OCI-M1 (cell line): Measurements from ENCODE around the gene PPP1R13B.

Experiments used
- DNase-seq: peaks from one replicate; lab custom pipeline; 2025; lab: John Stamatoyannopoulos, UW

Gene PPP1R13B

GRCh38 chr14:103714063-103714724 is 133.2 kb downstream of the PPP1R13B start:
- DNase-seq = no peak

DNA sequence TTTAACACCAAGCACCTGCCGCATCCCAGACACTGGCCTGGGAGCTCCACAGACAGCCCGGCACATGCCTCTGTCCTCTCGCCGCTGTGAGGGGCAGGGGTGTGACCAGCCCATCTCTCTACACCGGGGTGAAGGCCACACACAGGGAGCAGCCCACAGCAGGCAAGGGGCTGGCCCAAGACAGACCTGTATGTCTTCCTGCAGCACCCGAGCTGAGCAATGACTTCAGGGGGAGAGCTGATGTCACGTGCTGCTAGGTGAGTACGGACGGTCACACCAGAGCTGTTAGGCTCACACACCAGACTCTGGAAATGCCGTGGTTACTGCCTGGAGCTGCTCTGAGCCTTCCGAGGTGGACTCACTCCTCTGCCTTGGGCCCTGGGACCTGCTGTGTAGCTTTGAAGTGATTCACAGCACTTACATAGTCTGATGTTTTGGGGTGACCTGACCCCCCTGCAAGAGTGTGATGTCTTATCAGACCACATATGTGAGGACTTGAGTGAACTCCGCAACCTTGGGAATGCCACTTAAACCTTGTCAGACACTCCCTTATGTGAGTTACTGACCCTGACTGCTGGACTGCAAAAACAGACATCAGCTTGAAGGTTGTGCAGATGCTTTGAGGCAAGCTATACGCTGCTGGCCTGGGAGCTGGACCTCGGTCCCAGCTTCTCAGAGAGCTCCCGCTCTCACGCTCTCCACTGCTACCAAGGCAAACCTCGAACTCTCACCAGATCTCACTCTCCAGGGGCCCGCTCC is 133.9 kb downstream of the PPP1R13B start:
- no peak for DNase-seq

GRCh38 chr14:103712633-103713247 is 134.6 kb downstream of the PPP1R13B start:
- DNase-seq = no peak

DNA sequence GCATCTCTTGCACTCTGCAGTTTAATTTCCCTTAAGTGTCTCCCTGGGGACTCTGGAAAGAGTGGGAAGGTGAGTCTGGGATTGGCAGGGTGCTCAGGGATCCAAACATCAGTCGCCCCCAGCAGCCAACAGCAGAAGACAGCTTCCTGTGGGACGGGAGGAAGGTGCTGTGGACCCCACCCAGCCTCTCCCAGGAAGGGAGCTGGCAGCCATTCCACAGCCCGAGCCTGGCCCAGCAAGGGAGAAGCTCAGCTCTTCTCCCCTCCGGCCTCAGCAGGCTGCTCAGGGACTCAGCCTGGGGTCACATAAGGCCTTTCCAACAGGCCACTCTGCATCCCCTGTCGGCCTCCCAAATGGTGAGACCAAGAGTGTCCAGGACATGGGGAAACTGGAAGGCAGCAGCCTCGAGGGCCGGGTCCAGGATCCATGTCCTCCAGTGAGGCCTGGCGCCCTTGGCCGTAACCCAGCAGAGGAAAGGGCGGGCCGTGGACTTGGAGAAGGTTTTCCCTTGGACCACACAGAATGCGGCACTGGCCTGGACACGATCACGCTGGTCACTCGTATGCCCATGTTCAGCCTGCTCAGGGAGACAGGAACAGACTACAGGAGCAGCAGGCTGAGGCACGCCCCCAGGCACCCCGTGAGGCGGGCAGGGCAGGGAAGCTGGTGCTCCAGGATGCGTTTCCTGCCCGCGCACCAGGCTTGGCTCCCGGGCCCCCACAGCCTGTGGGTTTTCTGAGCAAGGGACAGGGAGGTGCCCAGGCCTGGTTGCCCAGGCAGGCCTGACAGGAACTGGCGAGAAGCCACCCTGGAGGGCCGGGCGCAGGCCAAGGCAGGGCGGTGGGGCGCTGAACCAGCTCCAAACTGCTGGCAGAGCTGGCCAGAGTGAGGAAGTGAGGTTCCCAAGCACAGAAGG is 135.6 kb downstream of the PPP1R13B start:
- no peak for DNase-seq

GRCh38 chr14:103710771-103711377 is 136.5 kb downstream of the PPP1R13B start:
- DNase-seq = no peak

- DNase-seq = no peak
Observed at GRCh38 chr14:103709814-103710213, 137.6 kb downstream of the PPP1R13B start.

- DNase-seq = no peak
Observed at GRCh38 chr14:103708750-103709187, 138.6 kb downstream of the PPP1R13B start.

GRCh38 chr14:103707329-103708263 is 139.8 kb downstream of the PPP1R13B start:
- no peak for DNase-seq

GRCh38 chr14:103706551-103707328 is 140.6 kb downstream of the PPP1R13B start:
- no peak for DNase-seq

- no peak for DNase-seq
Observed at GRCh38 chr14:103705504-103706284, 141.7 kb downstream of the PPP1R13B start.

- DNase-seq = no peak
Observed at GRCh38 chr14:103705118-103705503, 142.3 kb downstream of the PPP1R13B start.

DNA sequence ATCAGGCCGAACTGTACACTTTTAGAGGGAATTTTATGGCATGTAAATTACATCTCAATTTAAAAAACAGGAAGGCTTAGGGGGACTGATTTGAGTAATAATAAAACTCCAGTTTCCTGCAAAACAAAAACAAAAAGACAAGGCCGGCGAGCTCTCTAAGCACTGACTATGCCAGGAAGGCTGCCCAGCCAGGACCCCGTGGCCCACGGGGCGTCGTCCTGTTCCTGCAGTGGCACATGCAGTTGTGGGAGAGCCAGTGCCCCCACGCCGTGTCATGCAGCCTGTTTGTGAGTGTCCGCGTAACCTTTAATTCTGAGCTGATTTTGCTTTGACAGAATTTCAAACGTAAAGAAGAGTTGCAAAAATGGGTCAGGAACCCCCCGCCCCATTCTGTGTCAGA is 142.7 kb downstream of the PPP1R13B start:
- no peak for DNase-seq

DNA sequence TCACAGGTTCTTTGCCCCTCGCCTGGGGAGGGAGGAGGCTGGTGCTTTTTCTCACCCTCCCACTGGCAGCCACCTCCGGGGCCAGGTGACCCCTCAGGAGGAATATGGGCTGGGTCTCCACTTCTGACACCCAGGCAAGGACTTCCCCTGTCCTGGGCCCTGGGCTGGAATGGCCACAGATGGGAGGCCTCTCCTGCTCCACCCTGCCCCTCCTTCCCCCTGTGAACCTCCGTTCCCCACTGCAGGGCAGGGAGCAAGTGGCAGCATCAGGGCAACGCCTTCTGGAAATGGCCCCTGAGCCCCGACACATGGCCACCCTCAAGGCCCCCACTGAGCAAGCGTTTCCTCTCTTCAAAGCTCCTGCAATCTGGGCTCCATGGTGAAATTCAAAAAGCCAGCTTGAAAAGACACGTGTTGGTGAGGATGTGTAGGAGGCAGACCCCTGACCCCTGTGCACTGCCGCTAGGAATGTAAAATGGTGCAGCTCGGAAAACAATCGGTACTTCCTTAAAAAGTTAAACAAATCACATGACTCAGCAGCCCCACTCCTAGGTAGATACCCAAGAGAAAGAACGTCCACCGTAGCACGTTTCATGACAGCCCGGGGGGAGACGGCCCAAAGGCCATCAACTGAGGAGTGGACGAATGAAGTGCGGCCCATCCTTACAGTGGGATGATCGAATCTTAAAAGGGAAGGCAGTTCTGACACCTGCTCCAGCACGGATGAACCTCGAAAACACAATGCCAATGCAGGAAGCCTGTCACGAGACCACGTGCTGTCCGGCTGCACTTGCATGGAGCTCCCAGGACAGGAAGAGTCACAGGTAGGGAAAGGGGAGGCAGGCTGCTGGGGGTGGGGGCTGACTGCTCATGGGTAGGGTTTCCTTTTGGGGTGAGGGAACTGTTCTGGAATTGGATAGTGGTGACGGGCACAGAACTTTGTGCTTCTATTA is 143.7 kb downstream of the PPP1R13B start:
- DNase-seq = no peak

DNA sequence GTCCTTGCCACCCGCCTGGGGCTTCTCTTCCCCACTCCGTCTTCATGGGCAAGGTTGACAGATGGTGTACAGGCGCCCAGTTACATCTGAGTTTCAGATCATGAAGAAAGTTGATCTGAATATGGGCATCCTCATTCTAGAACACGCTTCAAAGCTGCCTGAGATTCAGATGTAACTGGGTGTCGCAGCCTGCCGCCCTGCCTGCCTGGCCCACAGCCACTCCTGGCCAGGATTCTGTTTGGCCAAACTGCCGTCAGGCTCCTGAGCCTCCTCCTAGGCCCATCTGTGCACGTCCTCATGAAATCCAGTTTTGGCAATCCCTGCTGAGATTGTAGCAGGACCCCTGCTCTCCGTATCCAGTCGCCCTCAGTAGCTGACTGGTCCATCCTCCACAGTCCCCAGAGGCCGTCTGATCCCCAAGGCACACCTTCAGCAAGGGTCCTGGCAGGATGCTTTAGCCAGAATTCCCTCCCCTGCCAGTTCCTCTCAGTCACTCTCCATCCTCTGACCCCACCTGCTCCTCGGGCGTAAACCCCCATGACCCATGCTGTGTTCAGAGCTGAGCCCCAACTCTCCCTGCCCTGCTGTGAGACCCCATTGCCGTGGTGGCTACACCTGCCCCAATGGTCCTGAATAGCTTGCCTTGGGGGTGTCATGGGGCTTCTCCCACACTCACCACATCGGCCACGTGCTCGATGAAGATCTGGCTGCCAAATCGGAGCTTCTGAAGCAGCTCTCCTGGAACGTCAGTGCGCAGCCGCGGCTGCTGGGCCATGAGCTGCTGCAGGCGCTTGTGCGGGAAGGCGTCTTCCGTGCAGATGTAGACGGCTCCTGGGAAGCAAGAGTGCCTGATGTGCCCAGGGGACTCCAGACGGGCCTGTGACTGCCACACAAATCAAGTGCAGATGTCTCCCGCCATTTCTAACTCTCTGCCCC is 144.6 kb downstream of the PPP1R13B start:
- no peak for DNase-seq

DNA sequence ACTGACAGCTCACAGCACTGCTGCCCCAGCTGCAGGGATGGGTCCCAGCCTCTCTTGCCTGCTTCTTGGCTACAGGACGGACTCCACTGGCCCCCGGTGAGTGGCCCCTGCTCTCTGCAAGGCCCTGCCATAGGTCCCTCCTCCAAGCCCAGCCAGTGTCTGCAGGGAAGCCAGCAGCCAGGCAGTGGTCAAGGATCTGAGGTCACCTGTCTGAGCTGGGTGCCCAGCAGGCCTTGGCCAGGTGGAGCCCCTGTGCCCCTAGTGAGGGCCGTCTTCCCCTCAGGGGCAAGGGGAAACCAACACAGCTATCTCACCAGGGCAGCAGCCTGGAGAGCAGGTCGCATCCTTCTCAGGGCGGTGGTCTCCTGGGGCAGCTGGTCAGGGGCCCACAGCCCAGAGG is 145.3 kb downstream of the PPP1R13B start:
- DNase-seq = no peak

DNA sequence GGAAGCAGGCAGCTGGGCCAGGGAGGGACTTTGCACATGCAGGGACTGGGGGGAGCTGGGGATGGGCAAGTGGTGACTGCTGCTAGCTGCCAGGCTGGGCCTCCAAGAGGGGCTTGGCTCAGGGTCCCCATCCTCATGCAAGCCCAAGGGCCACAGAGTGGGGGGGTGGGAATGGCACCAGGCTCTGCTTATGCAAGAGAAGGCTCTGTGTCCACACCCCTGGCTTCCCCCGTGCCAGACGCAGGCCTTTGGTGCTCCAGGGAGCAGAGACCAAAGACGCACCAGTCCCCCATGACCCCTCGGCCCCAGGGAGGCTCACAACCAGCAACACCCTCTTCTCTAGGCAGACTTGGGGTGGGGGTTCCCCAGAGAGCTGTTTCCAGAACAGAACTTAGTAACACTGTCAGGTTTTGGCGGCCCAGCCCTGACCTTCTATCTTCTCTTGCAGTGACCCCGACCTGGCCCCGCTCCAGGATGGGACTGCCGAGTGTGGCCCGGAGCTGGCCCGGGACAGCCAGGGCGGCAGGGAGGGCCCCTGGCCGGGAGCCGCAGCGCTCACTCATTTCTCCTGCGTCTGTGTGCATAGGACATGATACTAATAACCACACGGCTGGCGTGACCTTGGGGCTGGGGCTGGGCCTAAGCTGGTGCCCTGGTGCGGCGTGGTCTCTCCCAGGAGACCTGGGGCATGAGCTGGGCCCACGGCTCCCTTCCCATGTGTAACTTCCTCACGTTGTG is 146.5 kb downstream of the PPP1R13B start:
- no peak for DNase-seq
